PC-3 (cell line): ENCODE results near the gene HDAC1. TPM values are rescaled to one million over a fixed set of nuclear protein-coding genes. Genes with fewer than 3 reads are reported as not detected.
A peak's percentile ranks its signal among the peaks of the same experiment; 100 is the strongest.

Experiments used
- ATAC-seq: fragments of 200-7000 bp; cut with Tn5 transposase; 2 replicates; pipeline ENCODE4 v1.9.1; 2020; ENCODE audit warnings: mild to moderate bottlenecking, moderate library complexity
- BruUV-seq: library from RNA; stranded (reverse); fragments of 400-500 nt; replicated peaks from 2 replicates; lab custom pipeline; 2021; lab: Mats Ljungman, UMichigan
- CTCF ChIA-PET: fragments of 300-600 bp; sonication (Branson Sonifier 250); formaldehyde crosslinking; loops from one replicate; lab custom pipeline; 2022; ENCODE audit warnings: antibody characterized with exemption; lab: Charles Lee
- POLR2A ChIA-PET: fragments of 300-600 bp; sonication (Branson Sonifier 250); formaldehyde crosslinking; loops from one replicate; lab custom pipeline; 2022; ENCODE audit warnings: antibody characterized with exemption; ENCODE audit not compliant: unreplicated experiment; lab: Charles Lee
- DNase-seq: peaks from one replicate; pipeline ENCODE4 v3.0.0-alpha.2; 2015
- H2AFZ ChIP-seq: fragments of 300-600 bp; sonication (generic); 2 replicates; pipeline ENCODE4 v1.6.0; 2016; ENCODE audit warnings: antibody characterized with exemption, low read length
- H3F3A ChIP-seq: fragments of 300-600 bp; sonication (generic); one replicate; pipeline ENCODE4 v1.6.0; 2017; ENCODE audit warnings: antibody characterized with exemption, low read length, control low read depth, mild to moderate bottlenecking; ENCODE audit not compliant: unreplicated experiment
- H3K27ac ChIP-seq: fragments of 300-600 bp; sonication (generic); 2 replicates; pipeline ENCODE4 v1.5.1; 2016; ENCODE audit warnings: mild to moderate bottlenecking, low read length
- H3K27me3 ChIP-seq: fragments of 300-600 bp; sonication (generic); 2 replicates; pipeline ENCODE4 v1.6.1; 2016; ENCODE audit warnings: low read length, mixed read lengths
- H3K36me3 ChIP-seq: fragments of 300-600 bp; sonication (generic); 2 replicates; pipeline ENCODE4 v1.6.1; 2016; ENCODE audit warnings: low read depth, mixed run types, low read length, mixed read lengths
- H3K4me1 ChIP-seq: fragments of 300-600 bp; sonication (generic); 2 replicates; pipeline ENCODE4 v1.5.1; 2016; ENCODE audit warnings: low read length; ENCODE audit not compliant: insufficient read depth
- H3K4me2 ChIP-seq: fragments of 300-600 bp; sonication (generic); 2 replicates; pipeline ENCODE4 v1.6.0; 2016; ENCODE audit warnings: low read length
- H3K4me3 ChIP-seq: fragments of 300-600 bp; sonication (generic); 2 replicates; pipeline ENCODE4 v1.5.1; 2016; ENCODE audit warnings: mild to moderate bottlenecking, low read length, mixed read lengths
- H3K79me2 ChIP-seq: fragments of 300-600 bp; sonication (generic); 2 replicates; pipeline ENCODE4 v1.6.1; 2017; ENCODE audit warnings: low read length, mixed read lengths
- H3K9ac ChIP-seq: fragments of 300-600 bp; sonication (generic); 2 replicates; pipeline ENCODE4 v1.6.0; 2016; ENCODE audit warnings: mild to moderate bottlenecking, low read length
- H3K9me2 ChIP-seq: fragments of 300-600 bp; sonication (generic); replicated peaks from 2 replicates; pipeline ENCODE4 v1.6.1; 2016; ENCODE audit warnings: mixed run types, low read length, mixed read lengths
- H3K9me3 ChIP-seq: fragments of 300-600 bp; sonication (generic); 2 replicates; pipeline ENCODE4 v1.6.1; 2016; ENCODE audit warnings: low read length, mixed read lengths
- H4K20me1 ChIP-seq: fragments of 300-600 bp; sonication (generic); 2 replicates; pipeline ENCODE4 v1.6.1; 2016; ENCODE audit warnings: low read length, mixed read lengths
- CTCF ChIP-seq: fragments of 300-600 bp; sonication (generic); conservative IDR thresholded peaks from 2 replicates; pipeline ENCODE4 v1.5.1; 2017; ENCODE audit warnings: antibody characterized with exemption, low read depth, mild to moderate bottlenecking, low read length
- EZH2 ChIP-seq: fragments of 300-600 bp; sonication (generic); IDR thresholded peaks from one replicate; pipeline ENCODE4 v1.6.1; 2017; ENCODE audit warnings: antibody characterized with exemption, mild to moderate bottlenecking, low read length; ENCODE audit not compliant: unreplicated experiment
- EZH2phosphoT487 ChIP-seq: fragments of 300-600 bp; sonication (generic); IDR thresholded peaks from 2 replicates; pipeline ENCODE4 v1.6.1; 2018; ENCODE audit warnings: mild to moderate bottlenecking, antibody characterized with exemption, low read length, borderline replicate concordance
- intact Hi-C: fragments of 100-400 bp; cut with micrococcal nuclease; formaldehyde crosslinking; loops from 2 replicates; pipeline ENCODE4 v1.9.0; 2023
- total RNA-seq: library from RNA; depleted of rRNA; stranded (reverse); fragments of >200 nt; gene quantifications from 2 replicates; pipeline ENCODE4 v1.2.3, GENCODE V29; 2014

Gene HDAC1
- total RNA-seq, 1 experiment from 2014 or later: 184 TPM

DNA sequence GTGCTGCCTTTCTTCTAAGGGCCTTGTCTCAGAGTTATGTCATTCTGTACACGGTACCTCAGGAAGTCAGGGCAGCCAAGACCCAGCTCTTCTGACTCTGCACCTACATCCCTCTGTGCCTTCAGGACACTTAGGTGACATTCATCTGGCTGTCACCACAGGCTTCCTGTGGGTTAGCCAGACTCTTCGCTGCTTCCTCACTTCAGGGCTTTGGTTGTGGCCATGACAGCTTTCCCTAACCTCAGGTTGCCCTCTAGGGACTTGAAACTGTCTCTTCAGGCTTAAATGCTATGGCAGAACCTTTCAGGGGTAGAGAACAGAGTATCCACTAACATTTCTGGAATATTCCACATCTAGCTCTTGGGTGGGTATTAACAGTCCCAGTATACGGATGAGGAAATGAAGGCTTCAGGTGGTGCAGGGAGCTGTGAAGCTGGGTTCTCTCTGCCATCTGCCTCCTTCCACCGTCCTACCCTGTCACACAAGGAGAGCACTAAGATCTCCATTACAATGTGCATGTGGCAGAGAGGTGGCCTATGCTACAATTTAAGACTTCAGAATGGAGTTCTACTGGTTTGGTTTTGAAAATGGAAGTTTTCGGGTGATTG is 80.4 kb downstream of the HDAC1 start:
- Histone ChIP-seq H3K36me3 (peaks cover 39% of the 10 kb centered on the region), H3K9me3 (no peaks in the 10 kb centered on the region), H4K20me1 (no peaks in the 10 kb centered on the region), H3K27me3 (no peaks in the 10 kb centered on the region), H3K79me2 (no peaks in the 10 kb centered on the region), H3K9me2 (no peaks in the 10 kb centered on the region), H3K4me2 (no peak overlapping the region), H3F3A (no peaks in the 10 kb centered on the region), H3K4me3 (no peak overlapping the region), H2AFZ (no peak overlapping the region), H3K27ac (no peak overlapping the region), H3K4me1 (no peaks in the 10 kb centered on the region), H3K9ac (no peak overlapping the region)
- POLR2A ChIA-PET: no interaction called here
- TF ChIP-seq EZH2: no peak
- peak; percentile 27 for TF ChIP-seq CTCF
- ATAC-seq: peak; percentile 68
- CTCF ChIA-PET: no interaction called here
- DNase-seq: peak; percentile 33
- intact Hi-C loops: loop anchor here (5.0 kb wide), 1 partner anchor 155 kb away; no protein-coding TSS in a partner anchor
- BruUV-seq: no TSS peak

GRCh38 chr1:32373996-32374592 is 82.2 kb downstream of the HDAC1 start:
- Histone ChIP-seq H3K27me3 (no peaks in the 10 kb centered on the region), H4K20me1 (no peaks in the 10 kb centered on the region), H3K9me3 (no peaks in the 10 kb centered on the region), H3K9ac (no peak overlapping the region), H3K4me3 (no peak overlapping the region), H3K9me2 (no peaks in the 10 kb centered on the region), H3K4me2 (no peak overlapping the region), H3K36me3 (peaks cover 42% of the 10 kb centered on the region), H3K4me1 (no peaks in the 10 kb centered on the region), H3K27ac (no peak overlapping the region), H2AFZ (no peak overlapping the region), H3F3A (no peaks in the 10 kb centered on the region), H3K79me2 (no peaks in the 10 kb centered on the region)
- intact Hi-C loops: loop anchor here (5.0 kb wide), 1 partner anchor 157 kb away; no protein-coding TSS in a partner anchor
- ChIA-PET CTCF (no interaction called here), POLR2A (no interaction called here)
- no peak for DNase-seq
- no peak for ATAC-seq
- no peak for TF ChIP-seq EZH2
- TF ChIP-seq EZH2phosphoT487: no peak
- no peak for TF ChIP-seq CTCF
- no TSS peak for BruUV-seq

DNA sequence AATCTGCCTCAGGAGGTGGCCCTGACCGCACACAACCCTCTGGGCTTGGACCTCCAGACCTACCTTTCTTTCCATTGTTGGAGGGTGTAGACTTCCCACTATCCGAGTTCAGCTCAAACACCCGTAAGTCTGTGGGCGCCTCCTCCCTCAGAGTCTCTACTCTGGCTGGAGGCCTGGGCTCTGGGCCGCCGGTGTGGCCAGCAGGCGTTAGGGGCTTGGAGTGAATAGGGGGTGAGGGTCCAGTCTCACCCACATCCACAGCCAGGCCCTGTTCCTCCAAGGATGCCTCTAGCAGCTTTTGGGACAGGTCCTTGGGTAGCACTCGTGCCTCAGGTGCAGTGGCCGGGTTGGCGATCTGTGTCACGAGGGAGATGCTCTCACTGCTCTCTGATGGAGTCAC is 84.3 kb downstream of the HDAC1 start:
- H3K4me1 ChIP-seq: no peaks in the 10 kb centered on the region
- no peak overlapping the region for H3K4me3 ChIP-seq
- no peak overlapping the region for H3K4me2 ChIP-seq
- H3K9me3 ChIP-seq: no peaks in the 10 kb centered on the region
- ATAC-seq (no peak), DNase-seq (no peak)
- no peak overlapping the region for H3K9ac ChIP-seq
- no peaks in the 10 kb centered on the region for H3K27me3 ChIP-seq
- no peaks in the 10 kb centered on the region for H3F3A ChIP-seq
- H3K9me2 ChIP-seq: no peaks in the 10 kb centered on the region
- H3K36me3 ChIP-seq: peaks cover 44% of the 10 kb centered on the region
- H4K20me1 ChIP-seq: no peaks in the 10 kb centered on the region
- no peaks in the 10 kb centered on the region for H3K79me2 ChIP-seq
- TF ChIP-seq EZH2 (no peak), EZH2phosphoT487 (no peak), CTCF (no peak)
- H2AFZ ChIP-seq: no peak overlapping the region
- ChIA-PET POLR2A (no interaction called here), CTCF (no interaction called here)
- no peak overlapping the region for H3K27ac ChIP-seq
- intact Hi-C loops: no loop called here
- no TSS peak for BruUV-seq
